HepG2 (cell line): ENCODE measurements around the gene SSC5D. TPM values are rescaled to one million over a fixed set of nuclear protein-coding genes. Genes with fewer than 3 reads are reported as not detected.
A peak's percentile ranks its signal among the peaks of the same experiment; 100 is the strongest.

Experiments used
- ARNTL ChIP-seq: sonication (generic); formaldehyde crosslinking; IDR thresholded peaks from 2 replicates; pipeline ENCODE4 v1.4.0; 2020; ENCODE audit warnings: mild to moderate bottlenecking, missing genetic modification reagents
- HNRNPLL ChIP-seq: fragments of 200-400 bp; formaldehyde crosslinking; IDR thresholded peaks from 2 replicates; pipeline ENCODE4 v1.6.1; 2017; ENCODE audit warnings: mild to moderate bottlenecking, low read depth, low read length; ENCODE audit not compliant: poor library complexity, severe bottlenecking
- MAZ ChIP-seq, 2 experiments: sonication (generic) in 1 of 2; formaldehyde crosslinking in 1 of 2; IDR thresholded peaks; 2 replicates each; pipeline versions ENCODE4 v1.5.0 to v1.6.1; 2012 to 2020; ENCODE audit warnings: low read depth in 2 of 2, mild to moderate bottlenecking in 2 of 2, borderline replicate concordance in 1 of 2, improper control_type of control experiment in 1 of 2, low read length in 1 of 2, missing genetic modification reagents in 1 of 2, moderate library complexity in 1 of 2
- PHB2 ChIP-seq: fragments of 450-650 bp; IDR thresholded peaks from 2 replicates; pipeline ENCODE4 v1.6.1; 2018; ENCODE audit not compliant: partially characterized antibody
- RBM39 ChIP-seq: fragments of 200-400 bp; formaldehyde crosslinking; IDR thresholded peaks from one replicate; pipeline ENCODE4 v1.6.1; 2018; ENCODE audit warnings: antibody characterized with exemption, mild to moderate bottlenecking, low read depth, low read length; ENCODE audit not compliant: poor library complexity, severe bottlenecking
- SMYD3 ChIP-seq: sonication (generic); formaldehyde crosslinking; IDR thresholded peaks from 2 replicates; pipeline ENCODE4 v1.8.1; 2023; ENCODE audit warnings: mild to moderate bottlenecking, missing genetic modification reagents
- ZMAT3 ChIP-seq: sonication (generic); formaldehyde crosslinking; conservative IDR thresholded peaks from 2 replicates; pipeline ENCODE4 v1.7.0; 2021; ENCODE audit warnings: missing genetic modification reagents
- ZNF230 ChIP-seq: sonication (generic); formaldehyde crosslinking; IDR thresholded peaks from 2 replicates; pipeline ENCODE4 v1.4.0; 2020; ENCODE audit warnings: mild to moderate bottlenecking, missing genetic modification reagents
- ZNF264 ChIP-seq: sonication (generic); formaldehyde crosslinking; IDR thresholded peaks from 2 replicates; pipeline ENCODE4 v1.4.0; 2020; ENCODE audit warnings: missing genetic modification reagents
- ZNF451 ChIP-seq: sonication (generic); formaldehyde crosslinking; IDR thresholded peaks from 2 replicates; pipeline ENCODE4 v1.5.0; 2020; ENCODE audit warnings: mild to moderate bottlenecking, missing genetic modification reagents
- ZNF501 ChIP-seq: sonication (generic); formaldehyde crosslinking; IDR thresholded peaks from 2 replicates; pipeline ENCODE4 v1.5.1; 2020; ENCODE audit warnings: mild to moderate bottlenecking, moderate library complexity, missing genetic modification reagents
- ZNF546 ChIP-seq: sonication (generic); formaldehyde crosslinking; conservative IDR thresholded peaks from 2 replicates; pipeline ENCODE4 v1.8.1; 2023; ENCODE audit warnings: mild to moderate bottlenecking, missing genetic modification reagents
- ZSCAN22 ChIP-seq: sonication (generic); formaldehyde crosslinking; IDR thresholded peaks from 2 replicates; pipeline ENCODE4 v1.4.0; 2020; ENCODE audit warnings: mild to moderate bottlenecking, missing genetic modification reagents
- ZSCAN31 ChIP-seq: sonication (generic); formaldehyde crosslinking; IDR thresholded peaks from 2 replicates; pipeline ENCODE4 v1.5.0; 2020; ENCODE audit warnings: low read depth, mild to moderate bottlenecking, missing genetic modification reagents
- polyA plus RNA-seq, 8 experiments: library from polyadenylated mRNA; depleted of rRNA in 3 of 8; stranded (reverse) in 7 of 8; unstranded in 1 of 8; fragments of >200 nt; fragmentation: Illumina TruSeq in 4 of 8; extraction: Trizol in 4 of 8; gene quantifications; 2 replicates each; pipeline versions ENCODE4 v1.2.1 to v1.2.3, GENCODE V29; 2011 to 2016; ENCODE audit warnings: low read depth in 4 of 8, missing spikeins in 1 of 8, mixed read lengths in 1 of 8; ENCODE audit not compliant: insufficient read depth in 1 of 8
- total RNA-seq, 5 experiments: library from RNA; depleted of rRNA; stranded (reverse); fragments of >200 nt; fragmentation: Illumina TruSeq; extraction: Trizol; gene quantifications; 2 replicates each; pipeline ENCODE4 v1.2.3, GENCODE V29; 2016; ENCODE audit warnings: low read depth in 1 of 5
- TF ChIP-seq, protein P1 (sequence below), 2 experiments: sonication (generic) in 1 of 2; formaldehyde crosslinking in 1 of 2; IDR thresholded peaks; 2 replicates each; pipeline versions ENCODE4 v1.5.1 to v1.6.1; 2011 to 2020; ENCODE audit warnings: borderline replicate concordance in 1 of 2, low read depth in 1 of 2, low read length in 1 of 2, mild to moderate bottlenecking in 1 of 2, missing genetic modification reagents in 1 of 2, moderate library complexity in 1 of 2
- TF ChIP-seq, protein P2 (sequence below): sonication (generic); formaldehyde crosslinking; IDR thresholded peaks from 2 replicates; pipeline ENCODE4 v1.4.0; 2020; ENCODE audit warnings: mild to moderate bottlenecking, missing genetic modification reagents
- TF ChIP-seq, protein P3 (sequence below): sonication (generic); formaldehyde crosslinking; IDR thresholded peaks from 2 replicates; pipeline ENCODE4 v1.5.1; 2020; ENCODE audit warnings: missing genetic modification reagents, mild to moderate bottlenecking, borderline replicate concordance
- TF ChIP-seq, protein P4 (sequence below): sonication (generic); formaldehyde crosslinking; IDR thresholded peaks from 2 replicates; pipeline ENCODE4 v1.4.0; 2020; ENCODE audit warnings: missing genetic modification reagents, borderline replicate concordance

Gene SSC5D
- total and polyA plus RNA-seq, 2 of the 13 experiments (the other 11 are each of a cell fraction or from before 2014, with no cell fraction given): not detected

DNA sequence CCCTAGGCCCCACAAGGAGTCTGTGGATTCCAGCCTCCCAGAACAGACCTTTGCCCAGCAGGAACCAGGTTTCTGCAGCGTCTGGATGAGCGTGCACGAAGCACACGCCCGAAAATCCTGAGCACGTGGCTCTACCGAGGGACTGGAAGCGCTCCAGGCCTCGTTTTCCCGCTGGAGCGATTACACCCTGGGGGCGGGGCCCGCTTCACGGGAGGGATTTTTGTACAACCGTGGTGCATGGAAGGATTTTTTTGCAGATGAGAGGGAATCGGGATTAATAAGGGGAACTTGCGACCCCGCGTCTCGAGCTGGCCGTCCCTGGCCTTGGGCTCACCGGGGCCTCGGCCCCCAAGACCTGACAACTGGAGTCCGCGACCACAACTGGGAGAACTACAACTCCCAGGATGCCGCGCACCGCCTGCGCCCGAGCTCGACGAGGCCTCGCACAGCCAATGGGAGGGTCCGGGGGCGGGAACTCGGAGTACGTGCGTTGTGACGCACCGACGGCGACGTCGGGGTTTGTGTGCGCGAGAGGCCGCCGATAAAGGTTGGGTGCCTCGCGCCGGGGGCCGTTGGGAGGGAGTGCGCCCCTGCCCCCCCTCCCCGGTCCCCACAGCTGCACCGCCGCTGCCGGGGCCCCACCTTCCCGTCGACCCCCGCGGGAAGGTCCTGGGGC lies 12.0 kb upstream of the SSC5D start, which contains the start of gene ZNF628 (continued):
- TF ChIP-seq HNRNPLL (peak; percentile 57), ZSCAN22 (CRISPR knock-in tag) (no peak), RBM39 (peak; percentile 75), ZNF230 (peak; percentile 92), ZMAT3 (CRISPR knock-in tag) (peak; percentile 59; the same call in 1 of the 2 replicates), MAZ (IDR thresholded peaks at IDR 0.05; ENCODE audit: borderline replicate concordance, low read depth, low read length) (peak; percentile 89; the same call in 1 of the 2 replicates), MAZ (CRISPR knock-in tag; IDR thresholded peaks at IDR 0.05; ENCODE audit: low read depth) (peak; percentile 64), ZNF501 (CRISPR knock-in tag) (peak; percentile 83), ZNF546 (CRISPR knock-in tag) (peak; percentile 93), SMYD3 (CRISPR knock-in tag) (no peak; the same call in 1 of the 2 replicates), ZSCAN31 (peak; percentile 77; the same call in 1 of the 2 replicates), ZNF451 (CRISPR knock-in tag) (no peak), PHB2 (no peak), ARNTL (CRISPR knock-in tag) (peak; percentile 80), ZNF264 (peak; percentile 79; the same call in 1 of the 2 replicates)
- TF ChIP-seq, protein P1, sequence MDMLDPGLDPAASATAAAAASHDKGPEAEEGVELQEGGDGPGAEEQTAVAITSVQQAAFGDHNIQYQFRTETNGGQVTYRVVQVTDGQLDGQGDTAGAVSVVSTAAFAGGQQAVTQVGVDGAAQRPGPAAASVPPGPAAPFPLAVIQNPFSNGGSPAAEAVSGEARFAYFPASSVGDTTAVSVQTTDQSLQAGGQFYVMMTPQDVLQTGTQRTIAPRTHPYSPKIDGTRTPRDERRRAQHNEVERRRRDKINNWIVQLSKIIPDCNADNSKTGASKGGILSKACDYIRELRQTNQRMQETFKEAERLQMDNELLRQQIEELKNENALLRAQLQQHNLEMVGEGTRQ (IDR thresholded peaks at IDR 0.05; ENCODE audit: low read depth, low read length): no peak
- TF ChIP-seq, protein P1 (CRISPR knock-in tag; IDR thresholded peaks at IDR 0.05; ENCODE audit: borderline replicate concordance): no peak; the same call in 1 of the 2 replicates
- TF ChIP-seq, protein P2, sequence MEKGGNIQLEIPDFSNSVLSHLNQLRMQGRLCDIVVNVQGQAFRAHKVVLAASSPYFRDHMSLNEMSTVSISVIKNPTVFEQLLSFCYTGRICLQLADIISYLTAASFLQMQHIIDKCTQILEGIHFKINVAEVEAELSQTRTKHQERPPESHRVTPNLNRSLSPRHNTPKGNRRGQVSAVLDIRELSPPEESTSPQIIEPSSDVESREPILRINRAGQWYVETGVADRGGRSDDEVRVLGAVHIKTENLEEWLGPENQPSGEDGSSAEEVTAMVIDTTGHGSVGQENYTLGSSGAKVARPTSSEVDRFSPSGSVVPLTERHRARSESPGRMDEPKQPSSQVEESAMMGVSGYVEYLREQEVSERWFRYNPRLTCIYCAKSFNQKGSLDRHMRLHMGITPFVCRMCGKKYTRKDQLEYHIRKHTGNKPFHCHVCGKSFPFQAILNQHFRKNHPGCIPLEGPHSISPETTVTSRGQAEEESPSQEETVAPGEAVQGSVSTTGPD: 0 out of 2 replicates have a peak, but pooled peaks have one; percentile 73
- TF ChIP-seq, protein P3, sequence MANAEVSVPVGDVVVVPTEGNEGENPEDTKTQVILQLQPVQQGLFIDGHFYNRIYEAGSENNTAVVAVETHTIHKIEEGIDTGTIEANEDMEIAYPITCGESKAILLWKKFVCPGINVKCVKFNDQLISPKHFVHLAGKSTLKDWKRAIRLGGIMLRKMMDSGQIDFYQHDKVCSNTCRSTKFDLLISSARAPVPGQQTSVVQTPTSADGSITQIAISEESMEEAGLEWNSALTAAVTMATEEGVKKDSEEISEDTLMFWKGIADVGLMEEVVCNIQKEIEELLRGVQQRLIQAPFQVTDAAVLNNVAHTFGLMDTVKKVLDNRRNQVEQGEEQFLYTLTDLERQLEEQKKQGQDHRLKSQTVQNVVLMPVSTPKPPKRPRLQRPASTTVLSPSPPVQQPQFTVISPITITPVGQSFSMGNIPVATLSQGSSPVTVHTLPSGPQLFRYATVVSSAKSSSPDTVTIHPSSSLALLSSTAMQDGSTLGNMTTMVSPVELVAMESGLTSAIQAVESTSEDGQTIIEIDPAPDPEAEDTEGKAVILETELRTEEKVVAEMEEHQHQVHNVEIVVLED: peak; percentile 100
- TF ChIP-seq, protein P4, sequence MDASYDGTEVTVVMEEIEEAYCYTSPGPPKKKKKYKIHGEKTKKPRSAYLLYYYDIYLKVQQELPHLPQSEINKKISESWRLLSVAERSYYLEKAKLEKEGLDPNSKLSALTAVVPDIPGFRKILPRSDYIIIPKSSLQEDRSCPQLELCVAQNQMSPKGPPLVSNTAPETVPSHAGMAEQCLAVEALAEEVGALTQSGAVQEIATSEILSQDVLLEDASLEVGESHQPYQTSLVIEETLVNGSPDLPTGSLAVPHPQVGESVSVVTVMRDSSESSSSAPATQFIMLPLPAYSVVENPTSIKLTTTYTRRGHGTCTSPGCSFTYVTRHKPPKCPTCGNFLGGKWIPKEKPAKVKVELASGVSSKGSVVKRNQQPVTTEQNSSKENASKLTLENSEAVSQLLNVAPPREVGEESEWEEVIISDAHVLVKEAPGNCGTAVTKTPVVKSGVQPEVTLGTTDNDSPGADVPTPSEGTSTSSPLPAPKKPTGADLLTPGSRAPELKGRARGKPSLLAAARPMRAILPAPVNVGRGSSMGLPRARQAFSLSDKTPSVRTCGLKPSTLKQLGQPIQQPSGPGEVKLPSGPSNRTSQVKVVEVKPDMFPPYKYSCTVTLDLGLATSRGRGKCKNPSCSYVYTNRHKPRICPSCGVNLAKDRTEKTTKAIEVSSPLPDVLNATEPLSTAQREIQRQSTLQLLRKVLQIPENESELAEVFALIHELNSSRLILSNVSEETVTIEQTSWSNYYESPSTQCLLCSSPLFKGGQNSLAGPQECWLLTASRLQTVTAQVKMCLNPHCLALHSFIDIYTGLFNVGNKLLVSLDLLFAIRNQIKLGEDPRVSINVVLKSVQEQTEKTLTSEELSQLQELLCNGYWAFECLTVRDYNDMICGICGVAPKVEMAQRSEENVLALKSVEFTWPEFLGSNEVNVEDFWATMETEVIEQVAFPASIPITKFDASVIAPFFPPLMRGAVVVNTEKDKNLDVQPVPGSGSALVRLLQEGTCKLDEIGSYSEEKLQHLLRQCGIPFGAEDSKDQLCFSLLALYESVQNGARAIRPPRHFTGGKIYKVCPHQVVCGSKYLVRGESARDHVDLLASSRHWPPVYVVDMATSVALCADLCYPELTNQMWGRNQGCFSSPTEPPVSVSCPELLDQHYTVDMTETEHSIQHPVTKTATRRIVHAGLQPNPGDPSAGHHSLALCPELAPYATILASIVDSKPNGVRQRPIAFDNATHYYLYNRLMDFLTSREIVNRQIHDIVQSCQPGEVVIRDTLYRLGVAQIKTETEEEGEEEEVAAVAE (CRISPR knock-in tag): 0 out of 2 replicates have a peak, but pooled peaks have one; percentile 53
